ENCODE measurements around the gene NAV2.

Gene NAV2

GRCh38 chr11:19931141-19931770 is 218.6 kb downstream of the NAV2 start:
- H3K27ac ChIP-seq: no peak overlapping the region
- peaks cover 46% of the 10 kb centered on the region for H3K27me3 ChIP-seq
- H3K9me3 ChIP-seq: no peaks in the 10 kb centered on the region
- no peak overlapping the region for H3K4me3 ChIP-seq (ENCODE audit: low read depth in 1 of 2, low read length in 1 of 2)
- no peak for TF ChIP-seq CTCF (IDR thresholded peaks at IDR 0.05)
- no peaks in the 10 kb centered on the region for H3K36me3 ChIP-seq
- H3K4me1 ChIP-seq (ENCODE audit: control insufficient read depth in 1 of 2, insufficient read depth in 1 of 2, low read depth in 1 of 2, low read length in 1 of 2): no peaks in the 10 kb centered on the region

- no peak overlapping the region for H3K27ac ChIP-seq
Observed at GRCh38 chr11:19931771-19932369, 219.2 kb downstream of the NAV2 start.

GRCh38 chr11:19933132-19933735 is 220.6 kb downstream of the NAV2 start:
- Histone ChIP-seq H3K36me3 (no peaks in the 10 kb centered on the region), H3K4me1 (ENCODE audit: control insufficient read depth in 1 of 2, insufficient read depth in 1 of 2, low read depth in 1 of 2, low read length in 1 of 2) (peaks cover 5 to 8% of the 10 kb centered on the region in 2 experiments), H3K4me3 (ENCODE audit: low read depth in 1 of 2, low read length in 1 of 2) (no peak overlapping the region), H3K27me3 (peaks cover 41% of the 10 kb centered on the region), H3K27ac (no peak overlapping the region), H3K9me3 (no peaks in the 10 kb centered on the region)
- TF ChIP-seq CTCF (IDR thresholded peaks at IDR 0.05): no peak

More at GRCh38 chr11:19931771-19932369, 219.2 kb downstream of the NAV2 start:
- no peaks in the 10 kb centered on the region for H3K9me3 ChIP-seq
- TF ChIP-seq CTCF (IDR thresholded peaks at IDR 0.05): no peak
- H3K36me3 ChIP-seq: no peaks in the 10 kb centered on the region
- H3K27me3 ChIP-seq: peaks cover 46% of the 10 kb centered on the region
- no peak overlapping the region for H3K4me3 ChIP-seq (ENCODE audit: low read depth in 1 of 2, low read length in 1 of 2)
- H3K4me1 ChIP-seq (ENCODE audit: control insufficient read depth in 1 of 2, insufficient read depth in 1 of 2, low read depth in 1 of 2, low read length in 1 of 2): no peaks in the 10 kb centered on the region

GRCh38 chr11:19933801-19934488 is 221.3 kb downstream of the NAV2 start:
- no peaks in the 10 kb centered on the region for H3K36me3 ChIP-seq
- H3K9me3 ChIP-seq: no peaks in the 10 kb centered on the region
- H3K27me3 ChIP-seq: peaks cover 35% of the 10 kb centered on the region
- H3K4me3 ChIP-seq (ENCODE audit: low read depth in 1 of 2, low read length in 1 of 2): no peak overlapping the region
- peaks cover 12 to 15% of the 10 kb centered on the region in 2 experiments for H3K4me1 ChIP-seq (ENCODE audit: control insufficient read depth in 1 of 2, insufficient read depth in 1 of 2, low read depth in 1 of 2, low read length in 1 of 2)
- no peak for TF ChIP-seq CTCF (IDR thresholded peaks at IDR 0.05)
- H3K27ac ChIP-seq: no peak overlapping the region

GRCh38 chr11:19934828-19935259 is 222.2 kb downstream of the NAV2 start:
- no peak for TF ChIP-seq CTCF (IDR thresholded peaks at IDR 0.05)

More at GRCh38 chr11:19934828-19935259, 222.2 kb downstream of the NAV2 start:
- Histone ChIP-seq H3K27ac (no peak overlapping the region), H3K4me1 (ENCODE audit: control insufficient read depth in 1 of 2, insufficient read depth in 1 of 2, low read depth in 1 of 2, low read length in 1 of 2) (peaks cover 21 to 24% of the 10 kb centered on the region in 2 experiments), H3K9me3 (no peaks in the 10 kb centered on the region), H3K27me3 (peaks cover 28% of the 10 kb centered on the region), H3K36me3 (no peaks in the 10 kb centered on the region), H3K4me3 (ENCODE audit: low read depth in 1 of 2, low read length in 1 of 2) (no peak overlapping the region)

Data from neutrophil (primary cell).